Measurements from ENCODE around the gene COL11A1.
"Not testable (repeated sequence)": the region's sequence is repeated elsewhere in the genome, so short reads cannot be mapped to it uniquely, and the experiment has no call there.

COL11A1 gene

DNA sequence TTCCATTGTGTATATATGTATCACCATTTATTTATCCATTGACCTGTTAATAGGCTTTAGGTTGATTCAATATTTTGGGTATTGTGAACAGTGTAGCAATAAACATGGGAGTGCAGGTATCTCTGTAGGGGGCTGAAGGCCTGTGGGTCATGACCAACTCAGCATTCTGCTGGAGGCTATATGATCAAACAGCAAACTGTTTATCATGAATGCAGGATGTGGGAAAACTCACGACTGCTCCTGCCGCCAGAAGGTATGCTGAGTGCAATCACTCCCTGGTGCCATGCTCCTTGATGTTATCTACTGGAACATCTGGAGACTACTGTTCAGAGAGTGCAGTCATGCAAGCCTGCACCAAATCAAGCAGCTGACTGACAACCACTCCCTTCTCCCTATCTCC is 275.2 kb downstream of the COL11A1 start:
- H3K4me3 ChIP-seq (ENCODE audit: low read depth, low read length), result no peak overlapping the region
- TF ChIP-seq, protein P1, sequence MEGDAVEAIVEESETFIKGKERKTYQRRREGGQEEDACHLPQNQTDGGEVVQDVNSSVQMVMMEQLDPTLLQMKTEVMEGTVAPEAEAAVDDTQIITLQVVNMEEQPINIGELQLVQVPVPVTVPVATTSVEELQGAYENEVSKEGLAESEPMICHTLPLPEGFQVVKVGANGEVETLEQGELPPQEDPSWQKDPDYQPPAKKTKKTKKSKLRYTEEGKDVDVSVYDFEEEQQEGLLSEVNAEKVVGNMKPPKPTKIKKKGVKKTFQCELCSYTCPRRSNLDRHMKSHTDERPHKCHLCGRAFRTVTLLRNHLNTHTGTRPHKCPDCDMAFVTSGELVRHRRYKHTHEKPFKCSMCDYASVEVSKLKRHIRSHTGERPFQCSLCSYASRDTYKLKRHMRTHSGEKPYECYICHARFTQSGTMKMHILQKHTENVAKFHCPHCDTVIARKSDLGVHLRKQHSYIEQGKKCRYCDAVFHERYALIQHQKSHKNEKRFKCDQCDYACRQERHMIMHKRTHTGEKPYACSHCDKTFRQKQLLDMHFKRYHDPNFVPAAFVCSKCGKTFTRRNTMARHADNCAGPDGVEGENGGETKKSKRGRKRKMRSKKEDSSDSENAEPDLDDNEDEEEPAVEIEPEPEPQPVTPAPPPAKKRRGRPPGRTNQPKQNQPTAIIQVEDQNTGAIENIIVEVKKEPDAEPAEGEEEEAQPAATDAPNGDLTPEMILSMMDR (IDR thresholded peaks at IDR 0.05; ENCODE audit: borderline replicate concordance, insufficient read depth, low read depth, low read length), result no peak

DNA sequence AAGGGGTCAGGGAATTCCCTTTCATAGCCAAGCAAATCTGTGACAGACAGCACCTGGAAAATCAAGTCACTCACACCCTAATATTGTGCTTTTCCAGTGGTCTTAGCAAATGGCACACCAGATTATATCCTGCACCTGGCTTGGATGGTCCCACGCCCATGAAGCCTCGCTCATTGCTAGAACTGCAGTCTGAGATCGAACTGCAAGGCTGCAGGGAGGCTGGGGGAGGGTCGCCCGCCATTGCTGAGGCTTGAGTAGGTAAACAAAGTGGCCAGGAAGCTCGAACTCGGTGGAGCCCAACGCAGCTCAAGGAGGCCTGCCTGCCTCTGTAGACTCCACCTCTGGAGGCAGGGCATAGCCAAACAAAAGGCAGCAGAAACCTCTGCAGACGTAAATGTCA is 281.6 kb downstream of the COL11A1 start:
- H3K4me3 ChIP-seq (ENCODE audit: low read depth, low read length), result not testable (repeated sequence)
